Kidney (tissue), 14 donors: Measurements from ENCODE around the gene AHNAK. TPM values are rescaled to one million over a fixed set of nuclear protein-coding genes. Genes with fewer than 3 reads are reported as not detected.
A peak's percentile ranks its signal among the peaks of the same experiment; 100 is the strongest.

Experiments used
- DNase-seq, 5 donors: peaks; one replicate each; pipeline ENCODE4 v3.0.0-alpha.2; 2013 to 2020
- FAIRE-seq: peaks from 2 replicates; lab custom pipeline; 2012; peaks lifted over from hg19 to GRCh38; lab: Jason Lieb, UNC
- H3K27ac ChIP-seq, 2 donors: one replicate each; pipeline ENCODE4 v1.7.0; 2013; ENCODE audit warnings: low read depth in 2 of 2, low read length in 2 of 2, inconsistent platforms in 1 of 2
- H3K27me3 ChIP-seq: one replicate; pipeline ENCODE4 v1.7.1; 2013; ENCODE audit warnings: low read length, inconsistent platforms; ENCODE audit not compliant: control insufficient read depth, insufficient read depth
- H3K36me3 ChIP-seq, 3 donors: one replicate each; pipeline versions ENCODE4 v1.7.0 to v1.7.1; 2013; ENCODE audit warnings: low read length in 3 of 3, control low read depth in 1 of 3, inconsistent platforms in 1 of 3; ENCODE audit not compliant: insufficient read depth in 3 of 3, control insufficient read depth in 2 of 3
- H3K4me1 ChIP-seq, 3 donors: one replicate each; pipeline versions ENCODE4 v1.7.0 to v1.7.1; 2013; ENCODE audit warnings: low read length in 3 of 3, inconsistent platforms in 1 of 3, low read depth in 1 of 3; ENCODE audit not compliant: control insufficient read depth in 2 of 3, insufficient read depth in 2 of 3
- H3K4me3 ChIP-seq, 3 donors: one replicate each; pipeline versions ENCODE4 v1.7.0 to v1.8.1; 2013; ENCODE audit warnings: low read length in 3 of 3, control low read depth in 1 of 3, inconsistent platforms in 1 of 3
- H3K9ac ChIP-seq, 3 donors: one replicate each; pipeline versions ENCODE4 v1.7.0 to v1.7.1; 2013; ENCODE audit warnings: low read length in 3 of 3, control low read depth in 1 of 3, inconsistent platforms in 1 of 3
- H3K9me3 ChIP-seq, 3 donors: one replicate each; pipeline versions ENCODE4 v1.7.0 to v1.7.1; 2013; ENCODE audit warnings: low read length in 3 of 3, control low read depth in 1 of 3, inconsistent platforms in 1 of 3; ENCODE audit not compliant: control insufficient read depth in 2 of 3, insufficient read depth in 1 of 3
- CTCF ChIP-seq: IDR thresholded peaks from 3 replicates; pipeline ENCODE4 v1.5.1; 2012; ENCODE audit warnings: mild to moderate bottlenecking, moderate library complexity, borderline replicate concordance; ENCODE audit not compliant: insufficient read depth; ENCODE audit errors: extremely low read depth
- intact Hi-C: fragments of 100-400 bp; cut with DNase I; formaldehyde crosslinking; loops from one replicate; pipeline ENCODE4 v1.11.1; 2022
- polyA plus RNA-seq: library from polyadenylated mRNA; stranded (reverse); fragments of 350-450 nt; fragmentation: Illumina TruSeq; extraction: RNeasy Lipid Tissue Mini Kit (QIAGEN cat#74804); gene quantifications from one replicate; pipeline ENCODE4 v1.2.3, GENCODE V29; 2014; ENCODE audit warnings: low read depth, low replicate concordance; ENCODE audit not compliant: insufficient read depth
- total RNA-seq: library from RNA; stranded (reverse); fragmentation: NEBNext Ultra II Directional; extraction: Animal tissue kit (Norgen Biotek cat#: 25700); gene quantifications from one replicate; pipeline ENCODE4 v1.2.1, GENCODE V29; 2021
- donor health status: control.
- donor health status: control.
- donor health status: control.
- donor health status: control.
- donor health status: control.
- donor health status: DM: yes; HTN: yes; CAD: no.
- donor health status: Normal renal cell carcinoma (clear cell type).

The AHNAK gene
- total and polyA plus RNA-seq, 2 donors from 2014 or later: 36.6 to 700 TPM

GRCh38 chr11:62487738-62488551, 58.7 kb downstream of the AHNAK start:
- FAIRE-seq (no peak), DNase-seq (peak in 2 of 5 donors; percentile 43 to 50)
- no peak overlapping the region for H3K27ac ChIP-seq
- TF ChIP-seq CTCF: no peak
- no peak overlapping the region for H3K9ac ChIP-seq
- intact Hi-C loops: no loop called here
- no peaks in the 10 kb centered on the region for H3K36me3 ChIP-seq
- H3K4me3 ChIP-seq: no peak overlapping the region
- H3K27me3 ChIP-seq: no peaks in the 10 kb centered on the region
- H3K9me3 ChIP-seq: no peaks in the 10 kb centered on the region
- H3K4me1 ChIP-seq: no peaks in the 10 kb centered on the region

GRCh38 chr11:62487136-62487535, 59.5 kb downstream of the AHNAK start:
- Histone ChIP-seq H3K9me3 (no peaks in the 10 kb centered on the region), H3K4me1 (no peaks in the 10 kb centered on the region), H3K36me3 (no peaks in the 10 kb centered on the region), H3K27ac (no peak overlapping the region), H3K27me3 (no peaks in the 10 kb centered on the region), H3K4me3 (no peak overlapping the region), H3K9ac (no peak overlapping the region)
- DNase-seq: no peak
- TF ChIP-seq CTCF: no peak
- no peak for FAIRE-seq
- intact Hi-C loops: no loop called here

- Histone ChIP-seq H3K4me3 (no peak overlapping the region), H3K36me3 (no peaks in the 10 kb centered on the region), H3K27me3 (no peaks in the 10 kb centered on the region), H3K9ac (no peak overlapping the region), H3K4me1 (peaks cover 0 to 10% (median 8%) of the 10 kb centered on the region in 3 donors), H3K27ac (no peak overlapping the region), H3K9me3 (no peaks in the 10 kb centered on the region)
- FAIRE-seq: no peak
- no peak for TF ChIP-seq CTCF
- intact Hi-C loops: no loop called here
- DNase-seq: no peak
Observed at GRCh38 chr11:62484352-62484751, 62.3 kb downstream of the AHNAK start.
